Spleen (tissue), 7 donors: Measurements from ENCODE around the gene FHAD1.

Source experiments
- POLR2AphosphoS5 ChIP-seq, 3 donors: sonication (generic); formaldehyde crosslinking; IDR thresholded peaks; one replicate each; pipeline ENCODE4 v1.5.1; 2017; ENCODE audit warnings: antibody characterized with exemption in 3 of 3
- TF ChIP-seq, protein P1 (sequence below), 11 experiments: fragments of 200-600 bp in 7 of 11; fragments of 450-650 bp in 4 of 11; sonication (generic) in 4 of 11; IDR thresholded peaks in 8 of 11; conservative IDR thresholded peaks in 3 of 11; 1 replicate in 7 of 11; 2 replicates in 4 of 11; pipeline versions ENCODE4 v1.4.0 to v1.8.0; 2016 to 2021; ENCODE audit warnings: antibody characterized with exemption in 11 of 11, inconsistent platforms in 4 of 11, mild to moderate bottlenecking in 1 of 11
- donor health status: DM: no; HTN: no; CAD: no; lungs with moderate emphysema.
- donor health status: DM: no; HTN: no; CAD: no.
- donor health status: DM: no; HTN: no; CAD: no.

DNA sequence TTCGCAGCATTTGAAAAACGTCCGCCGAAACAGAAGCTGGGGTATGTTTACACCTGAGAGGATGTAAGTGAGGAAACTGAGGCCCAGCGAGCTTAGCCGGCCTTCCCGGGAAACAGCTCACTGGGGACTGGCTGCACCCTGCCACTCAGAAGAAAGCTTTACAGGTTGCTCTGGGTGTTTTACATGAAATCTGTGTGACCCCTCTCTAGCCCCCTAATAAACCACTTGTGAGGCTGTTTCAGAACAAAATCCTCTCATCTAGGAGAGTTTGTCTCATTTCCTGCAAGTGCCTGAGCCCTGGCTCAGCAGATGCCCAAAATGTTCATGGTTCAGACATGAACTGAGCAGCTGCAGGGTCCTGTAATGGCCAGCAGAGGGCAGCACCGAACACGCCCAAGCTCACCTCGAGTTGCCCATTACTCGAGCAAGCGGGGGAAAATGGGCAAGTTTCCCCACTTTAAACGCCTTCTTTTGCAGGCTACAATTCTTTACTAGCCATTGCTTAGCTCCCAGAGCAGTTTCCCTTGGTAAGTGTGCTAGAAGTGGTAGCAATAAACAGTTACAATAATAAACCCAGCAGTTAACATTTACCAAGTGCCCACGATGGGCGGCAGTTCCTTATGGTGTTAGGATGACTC lies 76.4 kb downstream of the FHAD1 start:
- TF ChIP-seq POLR2AphosphoS5 (IDR thresholded peaks at IDR 0.05) = peak in 2 of 3 donors; percentile 50 to 52
- TF ChIP-seq, protein P1, sequence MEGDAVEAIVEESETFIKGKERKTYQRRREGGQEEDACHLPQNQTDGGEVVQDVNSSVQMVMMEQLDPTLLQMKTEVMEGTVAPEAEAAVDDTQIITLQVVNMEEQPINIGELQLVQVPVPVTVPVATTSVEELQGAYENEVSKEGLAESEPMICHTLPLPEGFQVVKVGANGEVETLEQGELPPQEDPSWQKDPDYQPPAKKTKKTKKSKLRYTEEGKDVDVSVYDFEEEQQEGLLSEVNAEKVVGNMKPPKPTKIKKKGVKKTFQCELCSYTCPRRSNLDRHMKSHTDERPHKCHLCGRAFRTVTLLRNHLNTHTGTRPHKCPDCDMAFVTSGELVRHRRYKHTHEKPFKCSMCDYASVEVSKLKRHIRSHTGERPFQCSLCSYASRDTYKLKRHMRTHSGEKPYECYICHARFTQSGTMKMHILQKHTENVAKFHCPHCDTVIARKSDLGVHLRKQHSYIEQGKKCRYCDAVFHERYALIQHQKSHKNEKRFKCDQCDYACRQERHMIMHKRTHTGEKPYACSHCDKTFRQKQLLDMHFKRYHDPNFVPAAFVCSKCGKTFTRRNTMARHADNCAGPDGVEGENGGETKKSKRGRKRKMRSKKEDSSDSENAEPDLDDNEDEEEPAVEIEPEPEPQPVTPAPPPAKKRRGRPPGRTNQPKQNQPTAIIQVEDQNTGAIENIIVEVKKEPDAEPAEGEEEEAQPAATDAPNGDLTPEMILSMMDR (IDR thresholded peaks at IDR 0.05 in 8 of 11, conservative IDR thresholded peaks at IDR 0.05 in 3 of 11) = peak; percentile 91 to 99 (median 97)
